SK-N-SH (cell line): ENCODE data around the gene MKS1. TPM values are rescaled to one million over a fixed set of nuclear protein-coding genes. Genes with fewer than 3 reads are reported as not detected.

Experiments used
- CTCF ChIA-PET: fragments of 300-600, 350-600 bp; formaldehyde crosslinking; extraction: SDS; loops from one replicate; lab custom pipeline; 2021; lab: Yijun Ruan, JAX
- POLR2A ChIA-PET: fragments of 350-600 bp; sonication (Branson Sonifier 250); formaldehyde crosslinking; extraction: SDS; loops from one replicate; lab custom pipeline; 2020; ENCODE audit warnings: antibody characterized with exemption, inconsistent platforms; lab: Yijun Ruan, JAX
- DNase-seq: peaks from one replicate; pipeline ENCODE4 v3.0.0; 2012
- H2AFZ ChIP-seq: fragments of 200-600 bp; sonication (generic); 2 replicates; pipeline ENCODE4 v1.8.1; 2016; ENCODE audit warnings: antibody characterized with exemption, mild to moderate bottlenecking, low read depth
- H3F3A ChIP-seq: fragments of 200-600 bp; sonication (generic); replicated peaks from 2 replicates; pipeline ENCODE3; 2016; ENCODE audit warnings: antibody characterized with exemption, mild to moderate bottlenecking; ENCODE audit not compliant: insufficient read depth
- H3K27ac ChIP-seq, 2 experiments: fragments of 200-500 bp in 1 of 2; fragments of 200-600 bp in 1 of 2; sonication (Bioruptor generic) in 1 of 2; sonication (generic), shearing (Covaris generic) in 1 of 2; 2 replicates each; pipeline versions ENCODE4 v1.5.1 to v1.6.1; 2014 to 2016; ENCODE audit warnings: low read depth in 2 of 2, inconsistent platforms in 1 of 2, low read length in 1 of 2, mild to moderate bottlenecking in 1 of 2, mixed read lengths in 1 of 2
- H3K27me3 ChIP-seq: fragments of 200-600 bp; sonication (generic), shearing (Covaris generic); 2 replicates; pipeline ENCODE4 v1.6.1; 2016; ENCODE audit warnings: mixed run types; ENCODE audit not compliant: insufficient read depth
- H3K36me3 ChIP-seq, 2 experiments: fragments of 200-500 bp in 1 of 2; fragments of 200-600 bp in 1 of 2; sonication (Bioruptor generic) in 1 of 2; sonication (generic) in 1 of 2; replicated peaks in 1 of 2; 2 replicates each; pipeline versions ENCODE3 to v1.5.1; 2014 to 2016; ENCODE audit warnings: low read length in 1 of 2, mild to moderate bottlenecking in 1 of 2; ENCODE audit not compliant: insufficient read depth in 2 of 2, control insufficient read depth in 1 of 2
- H3K4me1 ChIP-seq, 2 experiments: fragments of 200-500 bp in 1 of 2; fragments of 200-600 bp in 1 of 2; sonication (Bioruptor generic) in 1 of 2; sonication (generic), shearing (Covaris generic) in 1 of 2; 2 replicates each; pipeline versions ENCODE4 v1.5.1 to v1.6.1; 2014 to 2016; ENCODE audit warnings: low read depth in 1 of 2, low read length in 1 of 2, mixed run types in 1 of 2; ENCODE audit not compliant: insufficient read depth in 2 of 2, control insufficient read depth in 1 of 2
- H3K4me2 ChIP-seq: fragments of 200-600 bp; sonication (generic), shearing (Covaris generic); 2 replicates; pipeline ENCODE4 v1.6.1; 2017; ENCODE audit warnings: mixed run types
- H3K4me3 ChIP-seq, 2 experiments: fragments of 200-500 bp in 1 of 2; fragments of 200-600 bp in 1 of 2; sonication (Bioruptor generic) in 1 of 2; sonication (generic), shearing (Covaris generic) in 1 of 2; 2 replicates each; pipeline versions ENCODE4 v1.5.1 to v1.8.1; 2014 to 2016; ENCODE audit warnings: low read depth in 2 of 2, inconsistent platforms in 1 of 2, low read length in 1 of 2, mild to moderate bottlenecking in 1 of 2, mixed read lengths in 1 of 2, moderate library complexity in 1 of 2
- H3K79me2 ChIP-seq: fragments of 200-600 bp; sonication (generic); 2 replicates; pipeline ENCODE4 v1.8.1; 2017; ENCODE audit warnings: mild to moderate bottlenecking; ENCODE audit not compliant: insufficient read depth
- H3K9ac ChIP-seq: fragments of 200-600 bp; sonication (generic); 2 replicates; pipeline ENCODE4 v1.6.1; 2017; ENCODE audit warnings: mixed run types
- H3K9me2 ChIP-seq: fragments of 200-600 bp; sonication (generic); 2 replicates; pipeline ENCODE4 v1.6.1; 2017; ENCODE audit warnings: mixed run types
- H3K9me3 ChIP-seq: fragments of 200-600 bp; sonication (generic); 2 replicates; pipeline ENCODE4 v1.6.1; 2017; ENCODE audit warnings: mixed run types, mild to moderate bottlenecking, moderate library complexity
- H4K20me1 ChIP-seq: fragments of 200-600 bp; sonication (generic); 2 replicates; pipeline ENCODE4 v1.6.1; 2017; ENCODE audit warnings: mild to moderate bottlenecking, mixed run types; ENCODE audit not compliant: insufficient read depth
- CHD2 ChIP-seq: fragments of 150-350 bp; IDR thresholded peaks from 2 replicates; pipeline ENCODE4 v1.6.1; 2018; ENCODE audit warnings: low read length; ENCODE audit not compliant: partially characterized antibody
- CTCF ChIP-seq: fragments of 200-600 bp; sonication (generic); IDR thresholded peaks from 2 replicates; pipeline ENCODE4 v1.6.1; 2017; ENCODE audit warnings: antibody characterized with exemption, mild to moderate bottlenecking, moderate library complexity
- ELF1 ChIP-seq: IDR thresholded peaks from 2 replicates; pipeline ENCODE4 v1.4.0; 2012
- FOSL2 ChIP-seq: IDR thresholded peaks from 2 replicates; pipeline ENCODE4 v1.4.0; 2012; ENCODE audit warnings: low read depth, mild to moderate bottlenecking, moderate library complexity, borderline replicate concordance
- FOXJ3 ChIP-seq: sonication (generic); formaldehyde crosslinking; IDR thresholded peaks from 2 replicates; pipeline ENCODE4 v1.5.1; 2020; ENCODE audit warnings: mild to moderate bottlenecking, missing genetic modification reagents
- FOXM1 ChIP-seq: IDR thresholded peaks from 2 replicates; pipeline ENCODE4 v1.4.0; 2012; ENCODE audit warnings: low read depth, mild to moderate bottlenecking
- JUND ChIP-seq: IDR thresholded peaks from 2 replicates; pipeline ENCODE4 v1.4.0; 2012
- MEF2A ChIP-seq: IDR thresholded peaks from 2 replicates; pipeline ENCODE4 v1.4.0; 2012; ENCODE audit warnings: low read depth, borderline replicate concordance
- NRF1 ChIP-seq: IDR thresholded peaks from 2 replicates; pipeline ENCODE4 v1.6.1; 2012; ENCODE audit warnings: low read depth, mild to moderate bottlenecking, low read length
- POLR2AphosphoS5 ChIP-seq: IDR thresholded peaks from 2 replicates; pipeline ENCODE4 v1.6.1; 2012; ENCODE audit warnings: low read depth, low read length
- RFX5 ChIP-seq: IDR thresholded peaks from 2 replicates; pipeline ENCODE4 v1.6.1; 2012; ENCODE audit warnings: mild to moderate bottlenecking, improper control_type of control experiment, low read length
- RXRA ChIP-seq: IDR thresholded peaks from 2 replicates; pipeline ENCODE4 v1.4.0; 2012; ENCODE audit warnings: low read depth, mild to moderate bottlenecking, borderline replicate concordance
- SMC3 ChIP-seq: IDR thresholded peaks from 2 replicates; pipeline ENCODE4 v1.6.1; 2012; ENCODE audit warnings: low read depth, low read length, improper control_type of control experiment
- TAF1 ChIP-seq: IDR thresholded peaks from 2 replicates; pipeline ENCODE4 v1.6.1; 2012; ENCODE audit warnings: low read depth, mild to moderate bottlenecking, low read length, moderate library complexity, borderline replicate concordance
- USF2 ChIP-seq: fragments of 150-350 bp; IDR thresholded peaks from 2 replicates; pipeline ENCODE4 v1.6.1; 2017; ENCODE audit warnings: antibody characterized with exemption, low read length, low read depth, borderline replicate concordance
- ZBTB33 ChIP-seq: IDR thresholded peaks from 2 replicates; pipeline ENCODE4 v1.4.0; 2012; ENCODE audit warnings: low read depth, borderline replicate concordance
- WGBS: methylation state at CpG from one replicate; pipeline ENCODE4 v1.1.6; 2017; ENCODE audit warnings: low lambda C conversion rate; 5-methylcytosine and 5-hydroxymethylcytosine counted together
- polyA plus RNA-seq, 3 experiments: library from polyadenylated mRNA; depleted of rRNA; stranded (reverse); fragments of >200 nt; gene quantifications; 2 replicates each; pipeline ENCODE4 v1.2.3, GENCODE V29; 2012

The MKS1 gene
- polyA plus RNA-seq, 1 of the 3 experiments (the other 2 are of a cell fraction) = 28.5 TPM

GRCh38 chr17:58232707-58233156 lies 13.7 kb upstream of the MKS1 start:
- no peaks in the 10 kb centered on the region for H3K9me3 ChIP-seq
- H3F3A ChIP-seq = no peaks in the 10 kb centered on the region
- ChIA-PET POLR2A (no interaction called here), CTCF (interaction anchor here (1.1 to 4.0 kb wide), 3 partner anchors 13 to 32 kb away, joined by 3 to 33 read pairs (median 7); partner anchors contain the start of gene MKS1)
- H3K79me2 ChIP-seq = no peaks in the 10 kb centered on the region
- 44% methylated on average over 12 of the region's 12 CpGs for WGBS
- H3K4me3 ChIP-seq = no peak overlapping the region
- no peak for TF ChIP-seq JUND
- no peak for TF ChIP-seq USF2
- no peak for TF ChIP-seq MEF2A
- no peak for TF ChIP-seq RXRA
- TF ChIP-seq POLR2AphosphoS5 = no peak
- no peak for TF ChIP-seq CHD2
- TF ChIP-seq NRF1 = no peak
- TF ChIP-seq FOSL2 = no peak
- TF ChIP-seq SMC3 = no peak
- TF ChIP-seq ZBTB33 = no peak
- H3K9ac ChIP-seq = no peak overlapping the region
- H3K4me1 ChIP-seq = no peaks in the 10 kb centered on the region
- no peak overlapping the region for H3K27ac ChIP-seq
- H3K27me3 ChIP-seq = peaks cover 30% of the 10 kb centered on the region
- no peaks in the 10 kb centered on the region for H4K20me1 ChIP-seq
- H2AFZ ChIP-seq = peak overlapping the region; percentile 15; the same call in 1 of the 2 replicates
- H3K9me2 ChIP-seq = no peaks in the 10 kb centered on the region
- no peak for DNase-seq
- H3K36me3 ChIP-seq = no peaks in the 10 kb centered on the region
- H3K4me2 ChIP-seq = no peak overlapping the region

- H4K20me1 ChIP-seq = no peaks in the 10 kb centered on the region
- no peak overlapping the region for H3K27ac ChIP-seq
- H3K9me2 ChIP-seq = no peaks in the 10 kb centered on the region
- no peaks in the 10 kb centered on the region for H3K4me1 ChIP-seq
- TF ChIP-seq CTCF (no peak), RFX5 (no peak), FOXM1 (no peak), USF2 (no peak), FOSL2 (no peak), TAF1 (no peak), ELF1 (no peak), NRF1 (no peak), FOXJ3 (CRISPR knock-in tag) (no peak)
- H3F3A ChIP-seq = no peaks in the 10 kb centered on the region
- H3K9ac ChIP-seq = no peak overlapping the region
- no peaks in the 10 kb centered on the region for H3K79me2 ChIP-seq
- no peaks in the 10 kb centered on the region for H3K36me3 ChIP-seq
- no peaks in the 10 kb centered on the region for H3K9me3 ChIP-seq
- POLR2A ChIA-PET = no interaction called here
- H3K4me2 ChIP-seq = no peak overlapping the region
- 39% methylated on average over 2 of the region's 2 CpGs for WGBS
- H3K27me3 ChIP-seq = peaks cover 20% of the 10 kb centered on the region
- 0 out of 2 replicates have a peak overlapping the region, but pooled peaks have one; percentile 9 for H2AFZ ChIP-seq
- no peak overlapping the region for H3K4me3 ChIP-seq
- no peak for DNase-seq
- CTCF ChIA-PET = interaction anchor here (0.8 to 4.0 kb wide), 7 partner anchors 10 to 217 kb away, joined by 3 to 33 read pairs (median 4); partner anchors contain the start of gene MKS1
Observed at GRCh38 chr17:58231641-58232040, 12.6 kb upstream of the MKS1 start.
